Central memory CD8-positive, alpha-beta T cell (primary cell): ENCODE data around the gene KCNK5.

Source experiments
- ATAC-seq: fragments of 150-1000 bp; cut with Tn5 transposase; replicated peaks from 2 replicates; pipeline ENCODE4 v1.10.0; 2022; ENCODE audit warnings: mild to moderate bottlenecking, moderate FRiP score, moderate number of reproducible peaks; ENCODE audit not compliant: poor library complexity, severe bottlenecking; ENCODE audit errors: extremely low read depth
- DNase-seq, 2 donors: peaks; one replicate each; pipeline ENCODE4 v3.0.0; 2021; ENCODE audit warnings: low spot score in 2 of 2
- H3K27ac Mint-ChIP-seq: one replicate; pipeline ENCODE4 v1.8.0; 2022; ENCODE audit warnings: low read depth, mild to moderate bottlenecking, moderate library complexity, mixed read lengths
- H3K27me3 Mint-ChIP-seq: one replicate; pipeline ENCODE4 v1.8.0; 2022; ENCODE audit warnings: mixed read lengths
- H3K36me3 Mint-ChIP-seq: one replicate; pipeline ENCODE4 v1.8.0; 2022; ENCODE audit warnings: mild to moderate bottlenecking, moderate library complexity, mixed read lengths; ENCODE audit not compliant: insufficient read depth
- H3K4me1 Mint-ChIP-seq: one replicate; pipeline ENCODE4 v1.8.0; 2022; ENCODE audit warnings: mixed read lengths
- H3K4me3 Mint-ChIP-seq: one replicate; pipeline ENCODE4 v1.8.0; 2022; ENCODE audit warnings: mild to moderate bottlenecking, moderate library complexity, mixed read lengths
- H3K9me3 Mint-ChIP-seq: one replicate; pipeline ENCODE4 v1.8.0; 2022; ENCODE audit warnings: mixed read lengths

KCNK5 gene

DNA sequence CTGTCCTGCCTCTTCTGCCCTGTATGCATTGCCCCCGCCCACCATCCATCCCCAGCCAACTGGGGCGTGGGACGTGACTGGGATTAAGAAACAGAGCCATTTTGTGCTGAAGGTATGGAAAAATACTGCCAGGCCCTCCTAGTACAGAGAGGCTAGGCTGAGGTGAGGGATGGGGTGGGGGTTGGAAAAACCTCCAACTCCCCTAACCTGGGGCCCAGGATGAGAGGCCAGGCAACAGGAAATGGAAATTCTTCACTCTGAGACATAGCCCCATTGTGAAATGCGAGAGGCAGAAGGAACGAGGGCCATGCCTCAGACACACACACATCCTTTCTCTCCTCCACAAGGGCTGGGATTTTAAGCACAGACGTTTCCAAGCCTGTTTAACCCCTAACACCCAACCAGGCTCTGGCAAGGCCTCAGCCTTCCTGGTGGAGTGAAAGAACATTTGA is 19.9 kb downstream of the KCNK5 start:
- no peak for ATAC-seq
- H3K4me1 Mint-ChIP-seq, result no peaks in the 10 kb centered on the region
- no peak overlapping the region for H3K4me3 Mint-ChIP-seq

DNA sequence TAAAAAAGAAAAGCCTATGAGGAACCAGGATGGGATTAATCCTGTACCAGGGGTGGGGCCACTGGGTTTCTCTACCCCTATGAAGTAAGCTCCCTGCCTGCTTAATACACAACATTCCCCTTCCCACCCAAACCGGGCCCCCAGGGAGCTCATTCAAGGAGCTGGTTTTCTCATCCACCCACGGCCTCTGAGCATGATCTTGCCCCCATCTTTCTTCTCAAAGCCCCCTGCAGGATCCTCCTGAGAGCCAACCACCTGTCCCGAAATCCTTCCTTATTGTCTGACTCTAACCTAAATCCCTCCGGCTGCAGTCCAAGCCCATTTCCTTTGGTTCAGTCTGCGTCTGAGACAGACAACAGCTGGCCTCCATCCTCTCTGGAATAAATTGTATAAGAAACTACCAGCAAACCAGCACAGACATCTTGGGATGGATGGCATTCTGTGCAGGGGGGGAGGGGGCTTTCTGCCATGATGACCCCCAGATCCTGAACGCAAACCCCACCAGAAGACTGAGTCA is 21.0 kb downstream of the KCNK5 start:
- Mint-ChIP-seq H3K36me3 (peaks cover 2% of the 10 kb centered on the region), H3K4me3 (no peak overlapping the region), H3K27me3 (no peaks in the 10 kb centered on the region), H3K27ac (no peak overlapping the region), H3K9me3 (no peaks in the 10 kb centered on the region), H3K4me1 (no peaks in the 10 kb centered on the region)
- no peak for ATAC-seq
- no peak for DNase-seq

More for the DNA sequence above, 19.9 kb downstream of the KCNK5 start:
- no peak for DNase-seq
- H3K27ac Mint-ChIP-seq, result no peak overlapping the region
- peaks cover 2% of the 10 kb centered on the region for H3K36me3 Mint-ChIP-seq
- H3K9me3 Mint-ChIP-seq, result no peaks in the 10 kb centered on the region
- no peaks in the 10 kb centered on the region for H3K27me3 Mint-ChIP-seq

DNA sequence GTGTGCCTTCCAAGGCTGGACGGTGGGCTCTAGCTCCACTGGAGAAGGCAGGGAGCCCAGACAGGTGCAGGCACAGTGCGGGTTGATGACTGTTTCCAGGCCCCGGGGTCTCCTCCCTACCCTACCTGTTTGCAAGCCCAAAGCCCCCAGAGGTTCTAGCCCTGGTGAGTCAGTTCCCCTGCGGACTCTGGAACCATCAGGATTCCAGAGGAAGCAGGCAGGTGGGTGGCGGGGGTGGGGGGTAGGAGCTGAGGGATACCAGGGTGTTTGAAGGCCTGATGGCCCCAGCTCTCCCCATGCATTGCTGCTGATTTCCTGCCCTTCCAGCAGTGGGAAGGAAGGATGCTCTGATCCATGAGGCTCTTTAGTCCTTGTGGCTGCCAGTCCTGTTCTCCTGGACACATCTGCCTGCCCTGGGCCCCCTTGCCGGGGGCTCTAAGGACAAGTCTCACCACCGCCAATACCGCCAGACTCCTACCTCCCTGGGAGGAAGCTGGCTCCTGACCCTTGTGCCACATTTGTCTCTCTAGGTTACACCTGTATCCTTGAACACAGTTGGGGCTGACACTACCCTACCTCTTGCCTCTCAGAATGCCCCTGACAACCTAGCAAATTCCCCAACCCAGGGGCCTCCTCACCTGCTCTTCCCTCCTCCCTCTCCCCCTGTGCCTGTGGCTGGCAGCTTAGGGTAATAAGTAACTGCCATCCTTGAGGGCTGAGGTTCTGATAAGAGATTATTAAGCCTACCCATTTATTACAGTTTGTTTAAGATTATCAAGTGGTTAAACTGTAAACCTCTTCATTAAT is 21.7 kb downstream of the KCNK5 start:
- DNase-seq (no peak), ATAC-seq (no peak)
- Mint-ChIP-seq H3K9me3 (no peaks in the 10 kb centered on the region), H3K27me3 (no peaks in the 10 kb centered on the region), H3K36me3 (peaks cover 2% of the 10 kb centered on the region), H3K27ac (no peak overlapping the region), H3K4me1 (no peaks in the 10 kb centered on the region), H3K4me3 (no peak overlapping the region)

DNA sequence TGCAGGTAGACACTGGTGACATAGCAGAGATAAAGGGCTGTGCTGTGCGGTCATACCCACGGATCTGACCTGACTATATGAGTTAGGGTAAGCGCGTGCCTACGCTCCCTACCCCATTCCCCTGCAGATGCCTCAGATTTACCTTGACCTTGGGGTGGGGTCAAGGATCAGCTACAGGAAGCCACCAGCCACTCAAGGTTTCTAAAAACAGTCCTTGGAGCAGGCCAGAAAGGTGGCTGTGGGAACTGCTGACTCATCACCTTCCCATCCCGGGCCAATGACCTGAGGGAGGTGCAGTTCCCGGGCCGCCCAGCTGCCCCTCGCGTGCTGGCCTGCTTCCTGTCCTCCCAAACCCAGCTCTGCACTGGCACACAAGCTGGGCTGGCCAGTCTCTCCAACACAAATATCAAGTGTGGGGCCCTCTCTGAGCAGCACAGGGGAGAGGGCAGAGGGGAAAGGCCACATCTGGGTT is 23.0 kb downstream of the KCNK5 start:
- Mint-ChIP-seq H3K27me3 (no peaks in the 10 kb centered on the region), H3K4me3 (no peak overlapping the region), H3K4me1 (no peaks in the 10 kb centered on the region), H3K9me3 (no peaks in the 10 kb centered on the region), H3K36me3 (peaks cover under 1% of the 10 kb centered on the region), H3K27ac (no peak overlapping the region)
- ATAC-seq, result no peak
- DNase-seq, result no peak

DNA sequence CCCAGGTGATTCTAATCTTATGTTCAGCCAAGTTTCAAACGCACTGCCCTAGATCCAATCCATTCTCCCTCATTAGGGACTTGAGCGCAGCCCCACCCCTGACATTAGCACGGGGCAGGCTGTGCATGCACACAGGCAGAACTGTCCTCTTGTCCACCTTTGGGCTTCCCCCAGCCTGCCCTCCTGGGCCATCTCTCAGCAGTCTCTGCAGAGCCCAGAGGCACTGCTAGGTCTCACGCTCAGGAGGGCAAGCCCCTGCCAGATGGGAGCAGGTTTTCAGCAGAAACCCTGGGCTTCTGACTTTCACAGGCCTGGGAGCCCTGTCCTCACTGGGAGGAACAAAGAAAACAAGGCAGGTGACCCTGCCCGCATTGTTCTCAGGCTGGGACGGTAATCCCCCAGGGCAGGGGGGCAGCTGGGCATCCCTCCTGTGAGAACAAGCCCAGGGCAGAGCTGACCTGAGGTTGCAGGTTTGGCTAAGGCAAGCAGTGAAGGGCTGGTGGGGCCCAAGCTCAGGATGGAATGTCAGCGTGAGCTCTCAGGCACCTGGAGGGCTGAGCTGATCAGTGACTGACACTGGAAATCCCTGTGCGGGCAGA is 24.5 kb downstream of the KCNK5 start:
- Mint-ChIP-seq H3K36me3 (no peaks in the 10 kb centered on the region), H3K9me3 (no peaks in the 10 kb centered on the region), H3K4me3 (no peak overlapping the region), H3K4me1 (no peaks in the 10 kb centered on the region), H3K27ac (no peak overlapping the region), H3K27me3 (no peaks in the 10 kb centered on the region)
- ATAC-seq, result no peak
- DNase-seq, result no peak

DNA sequence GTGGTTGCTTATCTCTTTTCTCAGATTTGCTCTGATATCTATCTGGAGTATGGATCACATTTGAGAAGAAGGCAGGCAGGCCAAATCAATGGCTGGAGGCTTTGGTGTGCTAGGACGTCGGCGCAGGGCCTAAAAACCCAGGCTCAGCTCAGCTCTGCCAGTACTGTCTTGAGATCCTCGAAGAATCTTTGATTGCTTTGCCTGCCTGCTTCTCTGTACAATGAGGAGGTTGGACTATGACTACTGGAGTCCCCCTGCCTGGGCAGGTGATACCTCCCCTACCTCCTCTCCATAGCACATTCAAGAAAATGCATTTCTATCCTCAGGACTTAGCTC is 25.1 kb downstream of the KCNK5 start:
- DNase-seq, result no peak
- Mint-ChIP-seq H3K4me1 (no peaks in the 10 kb centered on the region), H3K4me3 (no peak overlapping the region), H3K27me3 (no peaks in the 10 kb centered on the region), H3K36me3 (no peaks in the 10 kb centered on the region), H3K27ac (no peak overlapping the region), H3K9me3 (no peaks in the 10 kb centered on the region)
- no peak for ATAC-seq

DNA sequence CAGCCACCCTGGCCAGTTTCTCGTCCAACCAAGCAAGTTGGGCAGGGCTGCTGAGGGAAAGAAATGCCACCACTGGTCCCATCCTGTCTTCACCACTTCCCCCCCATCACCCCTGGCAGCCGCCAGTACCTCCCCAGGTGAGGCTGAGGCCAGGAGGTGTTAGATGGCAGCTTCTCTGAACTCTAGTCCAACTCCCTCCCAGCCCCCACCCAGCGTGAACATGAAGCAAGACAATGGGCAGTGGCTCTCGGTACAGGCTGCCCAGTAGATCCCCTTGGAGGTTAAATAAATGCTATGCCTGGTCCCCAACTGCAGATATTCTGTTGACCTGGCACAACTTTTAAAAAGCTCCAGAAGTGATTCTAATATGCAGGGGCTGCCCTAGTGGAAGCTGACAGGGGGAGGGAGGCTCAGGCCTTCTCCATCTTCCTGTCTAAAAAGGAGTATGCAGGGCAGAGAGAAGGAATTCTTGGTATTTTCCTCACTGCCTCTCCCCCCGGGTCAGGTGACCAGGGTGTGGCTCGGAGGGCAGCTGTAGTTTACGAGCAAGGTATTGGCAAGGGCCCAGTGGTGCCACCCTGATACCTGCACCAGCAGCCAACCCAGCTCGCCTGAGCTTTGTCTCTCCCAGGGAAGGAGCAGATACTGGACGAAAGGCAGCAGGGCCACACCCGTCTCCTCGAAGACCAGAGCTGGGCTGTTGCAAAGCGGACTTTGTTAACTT is 25.7 kb downstream of the KCNK5 start:
- ATAC-seq (no peak), DNase-seq (no peak)
- Mint-ChIP-seq H3K4me3 (no peak overlapping the region), H3K9me3 (no peaks in the 10 kb centered on the region), H3K27ac (no peak overlapping the region), H3K36me3 (no peaks in the 10 kb centered on the region), H3K27me3 (no peaks in the 10 kb centered on the region), H3K4me1 (no peaks in the 10 kb centered on the region)

DNA sequence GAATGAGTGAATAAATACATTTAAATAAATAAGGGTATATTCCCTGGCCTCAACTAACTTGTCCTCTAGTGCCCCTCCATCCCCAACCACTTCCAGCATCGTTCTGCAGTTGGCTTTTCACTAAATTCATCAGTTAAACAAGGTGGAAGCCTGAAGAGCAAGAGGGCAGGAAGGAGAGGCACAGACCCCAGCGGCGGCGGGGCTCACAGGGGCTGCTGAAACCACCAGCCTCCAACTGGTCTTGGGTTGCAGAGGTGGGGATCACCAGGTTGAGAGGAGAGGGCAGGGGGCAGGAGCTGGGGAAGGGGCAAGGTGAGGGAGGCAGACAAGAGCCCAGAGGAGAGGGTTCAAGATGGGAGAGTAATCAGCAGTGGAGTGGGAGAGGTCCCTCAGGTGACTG is 27.1 kb downstream of the KCNK5 start:
- no peaks in the 10 kb centered on the region for H3K4me1 Mint-ChIP-seq
- H3K27ac Mint-ChIP-seq, result no peak overlapping the region
- H3K9me3 Mint-ChIP-seq, result no peaks in the 10 kb centered on the region

DNA sequence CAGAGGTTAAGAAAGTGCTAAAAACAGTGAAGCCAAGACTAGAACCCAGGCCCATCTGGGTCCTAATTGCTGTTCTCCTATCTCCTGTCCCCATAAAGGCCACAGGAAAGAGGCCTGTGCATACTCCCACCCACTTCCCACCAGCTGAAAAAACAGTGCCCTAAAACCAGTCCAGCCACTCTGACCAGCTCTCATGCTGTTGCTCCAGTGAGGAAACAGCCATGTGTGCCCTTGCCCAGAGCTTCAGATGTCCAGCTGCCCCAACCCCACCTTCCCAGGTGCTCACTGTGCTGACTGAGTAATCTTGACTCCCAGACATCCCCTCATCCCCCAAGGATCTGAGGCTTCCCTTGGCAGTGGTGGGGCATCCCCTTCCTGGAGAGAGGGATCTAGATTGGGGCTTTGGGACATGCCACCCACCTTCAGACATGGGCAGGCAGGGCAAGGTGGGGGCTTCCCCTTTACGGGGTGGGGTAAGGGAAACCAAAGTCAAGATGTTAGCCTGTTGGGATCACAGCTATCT is 28.7 kb downstream of the KCNK5 start:
- no peaks in the 10 kb centered on the region for H3K9me3 Mint-ChIP-seq
- no peak for ATAC-seq
- no peaks in the 10 kb centered on the region for H3K4me1 Mint-ChIP-seq
- H3K27me3 Mint-ChIP-seq, result no peaks in the 10 kb centered on the region
- no peak overlapping the region for H3K27ac Mint-ChIP-seq
- no peak for DNase-seq
- H3K36me3 Mint-ChIP-seq, result no peaks in the 10 kb centered on the region
- no peak overlapping the region for H3K4me3 Mint-ChIP-seq

More for the DNA sequence above, 27.1 kb downstream of the KCNK5 start:
- Mint-ChIP-seq H3K27me3 (no peaks in the 10 kb centered on the region), H3K4me3 (no peak overlapping the region), H3K36me3 (no peaks in the 10 kb centered on the region)
- ATAC-seq (no peak), DNase-seq (no peak)

DNA sequence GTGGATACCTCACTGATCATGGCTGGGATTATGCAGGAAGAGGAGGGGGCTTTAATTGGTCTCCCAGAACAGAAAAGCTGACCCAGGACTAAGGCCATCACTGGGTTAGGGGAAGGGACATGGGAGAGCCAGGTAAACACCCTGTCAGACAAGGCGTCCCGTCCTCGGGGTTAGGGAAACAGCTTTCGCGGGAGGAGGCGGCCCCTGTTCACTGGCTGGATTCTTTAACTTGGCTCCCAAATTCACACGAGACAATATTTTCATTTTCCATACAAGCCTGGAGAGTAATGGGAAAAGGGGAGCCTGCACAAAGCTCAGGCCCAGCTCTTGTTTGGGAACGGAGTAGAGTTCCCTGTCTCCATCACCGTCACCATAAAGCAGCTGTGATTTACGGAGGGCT is 29.3 kb downstream of the KCNK5 start:
- H3K27me3 Mint-ChIP-seq, result no peaks in the 10 kb centered on the region
- no peaks in the 10 kb centered on the region for H3K4me1 Mint-ChIP-seq
- no peak for ATAC-seq
- H3K9me3 Mint-ChIP-seq, result no peaks in the 10 kb centered on the region
- no peak overlapping the region for H3K4me3 Mint-ChIP-seq
- no peak overlapping the region for H3K27ac Mint-ChIP-seq
- peaks cover 1% of the 10 kb centered on the region for H3K36me3 Mint-ChIP-seq
- no peak for DNase-seq

DNA sequence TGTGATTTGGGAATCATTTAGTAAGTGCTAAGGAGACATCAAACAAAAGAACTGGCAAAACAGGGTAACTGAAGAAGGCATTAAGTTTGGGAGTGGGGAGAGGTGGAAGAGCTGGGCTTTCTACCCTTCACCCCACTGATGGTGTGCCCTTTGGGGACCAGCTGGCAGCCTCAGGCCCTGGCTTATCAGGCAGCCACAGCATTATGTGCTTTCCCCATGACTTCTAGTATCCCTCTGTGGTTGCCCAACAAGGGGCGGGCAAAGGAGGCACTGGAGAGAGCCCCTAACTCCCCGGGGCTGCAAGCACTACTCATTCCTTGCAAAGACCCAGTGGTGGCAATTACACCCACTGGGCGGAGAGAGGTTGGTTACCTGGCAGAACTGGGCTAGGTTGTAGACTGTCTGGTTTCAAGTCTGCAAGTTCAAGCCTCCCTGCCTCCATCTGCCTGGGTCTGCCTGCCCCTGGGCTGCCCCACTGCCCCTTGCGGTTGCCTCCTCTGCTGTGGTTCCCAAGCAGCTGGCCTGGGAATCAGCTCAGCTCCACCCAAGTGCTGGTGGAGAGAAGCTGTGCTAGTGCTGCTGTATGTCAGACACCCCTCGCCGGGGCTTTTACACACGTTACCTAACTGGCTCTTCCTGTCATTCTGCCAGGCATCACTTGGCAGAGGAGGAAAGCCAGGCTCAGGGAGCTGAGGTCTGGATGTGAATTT is 29.9 kb downstream of the KCNK5 start:
- Mint-ChIP-seq H3K36me3 (peaks cover 1% of the 10 kb centered on the region), H3K4me3 (no peak overlapping the region), H3K27ac (no peak overlapping the region), H3K9me3 (no peaks in the 10 kb centered on the region), H3K27me3 (no peaks in the 10 kb centered on the region), H3K4me1 (no peaks in the 10 kb centered on the region)
- DNase-seq, result no peak
- ATAC-seq, result no peak

DNA sequence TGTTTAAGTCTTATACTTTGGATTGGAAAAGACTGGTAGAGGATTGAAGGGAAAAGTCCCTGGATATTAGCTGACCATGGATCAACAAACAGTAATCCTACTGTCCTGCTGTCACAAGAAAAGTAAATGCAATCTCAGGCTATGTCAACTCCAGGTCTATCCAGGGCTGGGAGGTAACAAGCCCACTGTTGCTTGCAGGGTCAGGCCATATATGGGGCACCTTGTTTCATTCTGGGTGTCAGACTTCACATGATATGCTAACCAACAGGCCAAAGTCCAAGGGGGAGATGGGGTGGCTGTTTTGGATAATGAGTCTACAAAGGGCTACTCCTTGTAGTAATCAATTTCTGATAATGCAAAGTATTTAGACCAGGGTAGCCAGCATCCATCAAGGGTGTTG is 30.7 kb downstream of the KCNK5 start:
- ATAC-seq, result no peak
- no peak overlapping the region for H3K27ac Mint-ChIP-seq
- no peak overlapping the region for H3K4me3 Mint-ChIP-seq
- no peaks in the 10 kb centered on the region for H3K4me1 Mint-ChIP-seq
- no peaks in the 10 kb centered on the region for H3K9me3 Mint-ChIP-seq
- peaks cover 1% of the 10 kb centered on the region for H3K36me3 Mint-ChIP-seq
- no peak for DNase-seq
- H3K27me3 Mint-ChIP-seq, result no peaks in the 10 kb centered on the region
